Measurements from ENCODE around the gene KCNMA1.
A peak's percentile ranks its signal among the peaks of the same experiment; 100 is the strongest.

Gene KCNMA1

DNA sequence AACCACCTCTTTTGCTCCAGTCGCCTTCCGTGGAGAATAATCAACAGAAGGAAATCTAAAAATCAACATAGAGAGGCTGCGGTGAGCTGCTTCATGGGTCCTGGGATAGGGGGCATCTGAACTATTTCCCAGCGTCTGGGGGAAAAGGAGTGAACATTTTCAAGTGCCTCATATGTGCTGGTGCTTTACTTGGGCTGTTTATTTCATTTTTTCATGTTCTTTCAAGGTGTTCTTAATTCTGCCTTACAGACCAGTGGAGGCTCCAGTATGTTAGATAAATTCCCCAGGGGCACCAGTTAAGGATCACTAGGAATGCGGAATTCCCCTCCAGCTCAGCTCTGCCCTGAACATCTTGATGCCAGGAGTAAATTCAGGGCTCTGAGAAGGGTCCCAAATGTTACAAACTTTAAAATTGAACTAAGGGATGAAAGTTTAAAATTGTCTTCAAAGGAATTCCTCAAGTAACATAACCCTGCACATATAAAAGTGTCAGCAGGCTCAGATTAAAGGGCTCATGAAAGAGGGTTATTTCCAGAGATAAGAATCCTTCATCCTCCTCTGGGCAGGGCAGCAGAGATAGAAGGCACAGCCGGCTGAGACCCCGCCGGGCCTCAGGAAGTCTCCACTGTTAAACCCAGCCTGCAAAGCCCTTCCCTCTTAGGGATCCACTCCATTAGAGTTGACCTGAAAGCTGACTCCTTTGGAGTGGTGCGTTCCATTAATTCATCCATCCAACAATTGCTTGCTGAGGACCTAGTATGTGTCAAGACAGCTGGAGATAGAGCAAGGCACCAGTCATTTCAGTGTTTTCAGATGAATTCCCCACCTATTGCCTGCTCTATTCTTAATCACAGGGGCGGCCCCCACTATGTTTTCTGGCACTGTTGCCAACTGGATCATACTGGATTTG is 345.8 kb downstream of the KCNMA1 start:
- H3K27ac Mint-ChIP-seq, result no peak overlapping the region
- H3K4me3 Mint-ChIP-seq, result no peak overlapping the region
- no peaks in the 10 kb centered on the region for H3K36me3 Mint-ChIP-seq (ENCODE audit: low read depth)
- H3K27me3 Mint-ChIP-seq, result peaks cover 3% of the 10 kb centered on the region
- H3K4me1 Mint-ChIP-seq, result peaks cover 11% of the 10 kb centered on the region
- DNase-seq (no peak), ATAC-seq (no peak)
- H3K9me3 Mint-ChIP-seq, result peaks cover 4% of the 10 kb centered on the region

DNA sequence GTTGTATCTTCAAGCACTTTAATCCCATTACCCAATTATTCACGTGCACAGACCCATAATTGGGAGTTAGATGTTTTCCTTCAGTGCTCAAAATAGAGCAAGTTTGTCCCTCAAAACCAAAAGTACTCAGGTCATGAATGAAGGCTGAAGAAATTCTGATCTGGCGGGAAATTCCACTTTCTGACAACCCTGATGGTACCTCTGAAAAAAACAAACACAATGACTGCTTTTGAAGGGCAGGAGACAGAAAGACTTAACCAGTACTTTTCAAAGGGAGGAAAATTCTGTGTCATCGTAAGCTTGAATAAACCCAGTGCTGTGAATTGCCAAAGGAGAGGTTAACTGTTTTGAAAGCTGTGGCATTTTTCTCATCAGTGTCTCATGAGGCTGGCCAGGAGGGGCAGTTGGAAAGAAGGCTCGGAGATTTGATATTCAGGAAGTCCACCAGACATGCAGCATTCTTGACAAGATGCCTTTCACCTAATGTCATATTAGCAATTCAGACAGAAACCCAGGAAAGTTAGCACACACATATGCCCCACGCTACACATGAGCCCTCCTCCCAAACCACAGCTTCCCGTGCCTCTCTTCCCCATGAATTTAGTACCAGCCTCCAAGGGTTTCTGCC is 347.0 kb downstream of the KCNMA1 start:
- no peak overlapping the region for H3K27ac Mint-ChIP-seq
- H3K27me3 Mint-ChIP-seq, result peaks cover 3% of the 10 kb centered on the region
- H3K36me3 Mint-ChIP-seq (ENCODE audit: low read depth), result no peaks in the 10 kb centered on the region
- no peaks in the 10 kb centered on the region for H3K9me3 Mint-ChIP-seq
- no peak for DNase-seq
- peaks cover 11% of the 10 kb centered on the region for H3K4me1 Mint-ChIP-seq
- H3K4me3 Mint-ChIP-seq, result no peak overlapping the region
- ATAC-seq, result peak; percentile 62

DNA sequence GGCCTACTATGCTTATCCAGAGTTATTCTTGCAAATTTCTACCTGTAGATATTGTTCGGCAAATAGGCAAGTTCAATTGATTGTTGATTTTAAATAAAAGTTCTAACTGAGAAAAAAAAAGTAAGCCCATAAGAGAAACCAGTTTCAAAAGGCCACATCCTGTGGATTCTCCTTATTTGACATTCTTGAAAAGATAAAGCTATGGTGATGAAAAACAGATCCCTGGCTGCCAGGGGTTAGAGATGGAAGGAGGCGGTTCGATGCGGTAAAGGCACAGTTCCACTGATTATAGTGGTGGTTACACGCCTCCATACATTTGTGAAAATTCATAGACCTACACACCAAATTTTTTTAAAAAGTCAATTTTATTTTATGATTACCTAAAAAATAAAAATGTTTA is 347.8 kb downstream of the KCNMA1 start:
- H3K4me1 Mint-ChIP-seq, result peaks cover 11% of the 10 kb centered on the region
- no peak overlapping the region for H3K27ac Mint-ChIP-seq
- no peak for DNase-seq
- no peaks in the 10 kb centered on the region for H3K9me3 Mint-ChIP-seq
- no peaks in the 10 kb centered on the region for H3K36me3 Mint-ChIP-seq (ENCODE audit: low read depth)
- peaks cover 3% of the 10 kb centered on the region for H3K27me3 Mint-ChIP-seq
- no peak for ATAC-seq
- H3K4me3 Mint-ChIP-seq, result no peak overlapping the region

DNA sequence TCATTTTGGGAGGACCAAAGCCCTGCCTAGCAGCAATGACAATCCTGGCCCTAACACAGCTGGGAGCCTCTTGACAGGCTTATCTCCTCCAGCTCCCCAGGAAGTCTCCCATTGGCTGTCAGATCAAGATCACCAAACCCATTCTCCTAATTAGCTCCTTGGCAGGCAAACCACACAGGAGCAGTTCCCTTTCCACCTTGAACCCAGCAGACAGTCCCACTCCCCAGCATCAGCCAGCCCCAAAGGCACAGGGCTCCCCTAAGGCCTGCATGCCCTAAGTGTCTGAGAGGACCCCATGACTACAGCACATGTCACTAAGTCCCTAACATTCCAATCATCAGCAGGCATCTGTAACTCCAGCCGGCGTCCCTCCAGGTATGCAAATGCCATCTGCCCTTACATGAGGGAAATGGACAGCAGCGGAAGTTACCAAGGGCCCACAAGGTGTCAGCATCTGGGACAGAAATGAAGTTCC is 348.5 kb downstream of the KCNMA1 start:
- Mint-ChIP-seq H3K36me3 (ENCODE audit: low read depth) (no peaks in the 10 kb centered on the region), H3K4me3 (no peak overlapping the region), H3K27me3 (peaks cover 3% of the 10 kb centered on the region), H3K4me1 (peaks cover 11% of the 10 kb centered on the region), H3K27ac (no peak overlapping the region), H3K9me3 (no peaks in the 10 kb centered on the region)
- DNase-seq (no peak), ATAC-seq (no peak)

DNA sequence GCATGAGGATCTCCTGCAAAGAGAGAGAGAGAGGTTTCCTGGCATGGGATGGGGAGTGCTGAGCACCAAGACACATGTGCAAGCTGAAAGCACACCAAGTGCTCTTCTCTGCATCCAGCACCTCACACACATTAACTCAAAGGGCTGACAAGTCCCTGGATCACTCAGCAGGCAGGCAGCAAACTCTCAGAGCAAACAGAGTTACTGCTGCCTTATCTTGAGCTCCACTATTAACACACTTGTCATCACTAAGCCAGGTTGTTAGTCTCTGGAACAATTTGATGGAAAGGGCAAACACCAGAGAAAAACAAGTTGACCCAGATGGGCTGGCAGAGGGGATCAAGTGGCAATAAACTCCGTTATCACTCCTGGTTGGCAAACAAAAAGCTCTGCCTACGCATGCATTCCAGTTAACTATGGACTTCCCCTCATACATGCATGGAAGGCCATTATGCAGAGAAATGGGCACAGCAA is 349.9 kb downstream of the KCNMA1 start:
- H3K27ac Mint-ChIP-seq, result no peak overlapping the region
- peaks cover 11% of the 10 kb centered on the region for H3K4me1 Mint-ChIP-seq
- ATAC-seq (no peak), DNase-seq (no peak)
- H3K27me3 Mint-ChIP-seq, result peaks cover 13% of the 10 kb centered on the region
- H3K4me3 Mint-ChIP-seq, result no peak overlapping the region
- no peaks in the 10 kb centered on the region for H3K36me3 Mint-ChIP-seq (ENCODE audit: low read depth)
- H3K9me3 Mint-ChIP-seq, result no peaks in the 10 kb centered on the region

DNA sequence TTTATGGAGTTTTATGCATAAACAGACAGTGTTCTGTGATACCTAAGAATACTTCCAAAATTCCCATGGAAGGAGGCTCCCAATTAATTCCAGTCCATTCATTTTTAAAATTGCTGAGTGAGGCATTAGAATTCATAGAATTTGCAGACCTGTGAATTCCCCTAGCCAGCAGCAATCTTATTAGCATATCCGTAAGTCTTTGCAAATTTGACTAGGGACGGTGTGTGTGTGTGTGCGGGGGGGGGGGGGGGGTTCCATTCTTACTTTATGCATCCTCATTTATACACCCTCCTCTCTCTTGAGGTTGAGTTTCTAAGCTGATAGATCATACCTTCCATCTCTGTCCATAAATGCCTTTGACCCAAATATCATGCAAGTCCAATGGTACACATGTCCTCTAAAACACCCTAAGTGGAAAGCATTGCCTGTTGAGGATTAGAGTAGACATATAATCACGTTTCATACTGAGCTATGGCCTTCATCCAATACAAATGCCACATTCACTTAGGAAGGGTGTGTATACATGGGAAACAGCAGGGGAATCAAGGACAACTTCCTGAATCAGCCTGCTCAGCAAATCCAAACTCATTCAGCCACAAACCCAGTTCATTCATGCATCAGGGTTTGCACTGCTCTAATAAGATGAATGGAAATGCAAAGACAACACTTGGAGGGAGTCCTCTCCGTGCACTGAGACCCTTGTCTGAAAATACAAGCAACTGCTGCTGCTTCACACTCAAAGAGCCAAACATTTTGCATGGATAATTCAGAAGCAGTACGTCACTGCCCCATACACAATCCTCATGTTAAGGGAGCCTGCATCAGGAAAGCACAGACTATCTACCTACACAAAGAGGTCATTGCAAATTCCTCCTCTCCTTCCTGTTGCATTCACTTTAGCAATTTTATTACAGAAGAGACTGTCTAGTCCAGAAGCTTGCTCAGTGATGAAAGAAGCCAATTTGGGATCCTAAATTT is 350.8 kb downstream of the KCNMA1 start:
- H3K4me1 Mint-ChIP-seq, result peaks cover 18% of the 10 kb centered on the region
- H3K4me3 Mint-ChIP-seq, result no peak overlapping the region
- ATAC-seq (no peak), DNase-seq (no peak)
- H3K9me3 Mint-ChIP-seq, result no peaks in the 10 kb centered on the region
- H3K36me3 Mint-ChIP-seq (ENCODE audit: low read depth), result no peaks in the 10 kb centered on the region
- peaks cover 14% of the 10 kb centered on the region for H3K27me3 Mint-ChIP-seq
- no peak overlapping the region for H3K27ac Mint-ChIP-seq

DNA sequence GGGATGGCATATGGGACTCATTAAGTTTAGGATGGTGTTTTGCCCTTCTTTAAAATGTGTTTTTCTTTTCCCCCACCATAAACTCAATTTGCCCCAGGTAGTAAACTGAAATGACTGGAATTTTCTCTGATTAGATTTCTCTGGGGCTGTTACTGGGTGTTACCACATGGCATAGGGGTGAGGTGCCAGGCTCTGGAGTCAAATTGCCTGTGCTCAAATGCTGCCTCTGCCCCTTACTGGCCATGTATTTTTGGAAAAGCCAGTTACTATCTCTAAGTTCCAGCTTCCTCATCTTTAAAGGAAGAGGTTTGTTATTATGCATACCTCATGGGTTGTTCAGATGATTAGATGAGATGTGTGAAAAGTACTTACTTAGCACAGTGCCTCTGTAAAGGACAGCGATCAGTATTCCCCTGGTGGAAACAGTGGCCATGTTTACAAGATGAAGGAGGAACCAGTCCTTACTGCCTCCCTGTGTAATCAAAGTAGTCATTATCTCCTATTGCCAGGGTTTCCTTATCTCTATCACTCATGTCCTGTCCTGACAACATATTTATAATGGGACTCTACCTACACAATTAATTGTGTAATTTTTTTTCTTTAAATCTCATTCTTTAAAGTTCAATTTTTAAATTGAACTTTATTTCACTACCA is 352.0 kb downstream of the KCNMA1 start:
- Mint-ChIP-seq H3K27me3 (peaks cover 17% of the 10 kb centered on the region), H3K4me1 (peaks cover 28% of the 10 kb centered on the region), H3K4me3 (no peak overlapping the region), H3K9me3 (no peaks in the 10 kb centered on the region), H3K36me3 (ENCODE audit: low read depth) (no peaks in the 10 kb centered on the region), H3K27ac (no peak overlapping the region)
- ATAC-seq, result no peak
- no peak for DNase-seq

DNA sequence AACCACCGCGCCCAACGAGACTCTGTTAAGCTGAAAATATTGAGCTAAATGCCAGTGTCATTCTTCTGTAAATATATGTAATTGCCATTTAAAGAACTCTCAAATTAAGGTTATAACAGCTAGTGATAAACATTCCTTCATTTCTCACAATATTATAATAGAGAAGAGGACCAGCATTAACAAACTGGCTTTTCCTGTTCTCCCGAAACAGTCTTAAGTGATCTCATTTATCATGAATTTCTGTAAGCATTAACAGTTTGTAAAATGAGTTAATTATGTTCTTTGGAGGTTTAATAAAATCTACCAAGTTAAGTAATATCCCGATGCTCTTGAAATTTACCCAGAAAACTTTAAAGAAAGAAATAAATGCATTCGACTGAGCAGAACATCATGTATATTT is 352.8 kb downstream of the KCNMA1 start:
- Mint-ChIP-seq H3K27ac (no peak overlapping the region), H3K27me3 (peaks cover 17% of the 10 kb centered on the region), H3K36me3 (ENCODE audit: low read depth) (no peaks in the 10 kb centered on the region), H3K9me3 (peaks cover 3% of the 10 kb centered on the region), H3K4me1 (peaks cover 27% of the 10 kb centered on the region), H3K4me3 (no peak overlapping the region)
- no peak for ATAC-seq
- DNase-seq, result no peak

DNA sequence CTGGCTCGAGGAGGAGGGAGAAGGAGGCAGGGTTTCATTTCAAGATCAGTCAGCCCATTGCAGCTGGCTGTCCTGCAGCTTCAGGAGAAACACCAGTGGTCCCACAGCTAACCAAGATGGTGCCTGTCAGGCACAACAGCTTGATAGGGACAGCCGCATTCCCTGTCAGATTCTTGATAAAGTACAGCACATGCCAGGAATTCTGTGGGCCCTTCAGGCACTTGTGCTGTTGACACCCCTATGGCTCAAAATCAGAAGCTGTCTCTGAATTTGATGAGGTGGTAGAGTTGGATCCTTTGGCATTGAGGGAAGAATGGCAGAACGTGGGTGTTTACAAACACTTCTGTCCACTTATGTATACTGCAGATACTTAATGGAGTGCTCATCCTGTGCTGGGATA is 354.3 kb downstream of the KCNMA1 start:
- Mint-ChIP-seq H3K36me3 (ENCODE audit: low read depth) (no peaks in the 10 kb centered on the region), H3K9me3 (peaks cover 5% of the 10 kb centered on the region)
- DNase-seq, result no peak

DNA sequence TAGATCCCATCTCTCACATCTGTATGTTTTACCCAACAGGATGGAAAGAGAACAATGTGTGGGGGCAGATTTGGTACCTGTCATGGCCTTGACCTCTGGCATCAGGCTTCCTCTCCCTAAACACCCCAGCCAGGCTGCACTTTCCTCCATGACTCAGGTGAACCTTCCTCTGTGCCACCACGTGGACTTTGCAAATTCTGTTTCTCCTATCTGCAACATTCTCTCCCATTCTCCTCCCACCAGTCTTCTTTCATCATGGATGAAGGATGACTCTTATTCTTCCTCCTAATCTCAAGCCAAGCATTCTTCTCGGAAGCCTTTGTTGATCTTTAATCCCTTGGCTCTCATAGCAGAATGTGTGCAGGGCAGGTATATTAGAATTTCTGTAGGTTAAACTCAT is 355.4 kb downstream of the KCNMA1 start:
- Mint-ChIP-seq H3K4me1 (peaks cover 43% of the 10 kb centered on the region), H3K9me3 (peaks cover 5% of the 10 kb centered on the region), H3K36me3 (ENCODE audit: low read depth) (no peaks in the 10 kb centered on the region), H3K27ac (peak overlapping the region; percentile 61), H3K27me3 (peaks cover 19% of the 10 kb centered on the region), H3K4me3 (peak overlapping the region; percentile 21)
- DNase-seq (peak; percentile 11), ATAC-seq (peak; percentile 65)

More for the DNA sequence above, 354.3 kb downstream of the KCNMA1 start:
- H3K27me3 Mint-ChIP-seq, result peaks cover 17% of the 10 kb centered on the region
- H3K27ac Mint-ChIP-seq, result no peak overlapping the region
- ATAC-seq, result no peak
- no peak overlapping the region for H3K4me3 Mint-ChIP-seq
- peaks cover 36% of the 10 kb centered on the region for H3K4me1 Mint-ChIP-seq

DNA sequence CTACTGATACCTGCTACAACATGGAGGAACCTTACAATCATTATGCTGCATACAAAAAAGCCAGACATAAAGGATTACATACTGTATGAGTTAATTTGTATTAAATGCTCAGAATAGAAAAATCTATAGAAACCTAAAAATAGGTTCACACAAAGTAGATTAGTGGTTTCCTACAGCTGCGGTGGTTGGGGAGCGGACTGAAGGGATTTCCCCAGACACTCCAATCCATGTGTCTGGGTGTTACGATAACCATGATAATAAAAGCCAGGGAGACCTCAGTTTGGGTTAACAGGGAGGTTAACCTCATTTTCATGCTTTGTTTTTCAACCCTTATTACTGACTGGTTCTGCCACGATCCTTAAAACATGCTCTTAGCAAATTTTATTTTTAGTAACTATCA is 355.9 kb downstream of the KCNMA1 start:
- Mint-ChIP-seq H3K4me3 (peak overlapping the region; percentile 21), H3K4me1 (peaks cover 45% of the 10 kb centered on the region), H3K36me3 (ENCODE audit: low read depth) (no peaks in the 10 kb centered on the region), H3K27me3 (peaks cover 19% of the 10 kb centered on the region), H3K27ac (peak overlapping the region; percentile 61), H3K9me3 (peaks cover 5% of the 10 kb centered on the region)
- peak; percentile 66 for ATAC-seq
- peak; percentile 23 for DNase-seq

DNA sequence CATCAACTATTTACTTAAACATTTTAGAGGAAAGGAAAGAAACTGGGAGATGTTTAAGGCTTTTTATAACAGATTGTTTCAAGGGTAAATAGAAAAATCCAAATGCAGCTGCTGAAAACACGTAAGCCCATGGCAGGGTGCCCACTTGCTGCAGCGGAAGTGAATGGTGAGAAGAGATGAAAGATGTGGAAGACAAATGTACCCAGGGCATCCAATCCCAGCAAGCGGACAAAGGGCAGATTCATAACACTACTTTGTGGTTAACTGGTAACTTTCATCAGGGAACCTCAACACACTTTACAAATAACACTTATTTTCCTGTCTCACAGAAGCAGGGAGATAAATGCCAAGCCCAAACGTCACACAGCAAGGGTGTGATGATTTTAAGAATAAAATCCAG is 358.4 kb downstream of the KCNMA1 start:
- H3K27ac Mint-ChIP-seq, result peak overlapping the region; percentile 21
- ATAC-seq, result peak; percentile 64
- no peak overlapping the region for H3K4me3 Mint-ChIP-seq
- peaks cover 45% of the 10 kb centered on the region for H3K4me1 Mint-ChIP-seq
- no peaks in the 10 kb centered on the region for H3K36me3 Mint-ChIP-seq (ENCODE audit: low read depth)
- H3K27me3 Mint-ChIP-seq, result peaks cover 20% of the 10 kb centered on the region
- peaks cover 5% of the 10 kb centered on the region for H3K9me3 Mint-ChIP-seq
- DNase-seq, result peak; percentile 57

DNA sequence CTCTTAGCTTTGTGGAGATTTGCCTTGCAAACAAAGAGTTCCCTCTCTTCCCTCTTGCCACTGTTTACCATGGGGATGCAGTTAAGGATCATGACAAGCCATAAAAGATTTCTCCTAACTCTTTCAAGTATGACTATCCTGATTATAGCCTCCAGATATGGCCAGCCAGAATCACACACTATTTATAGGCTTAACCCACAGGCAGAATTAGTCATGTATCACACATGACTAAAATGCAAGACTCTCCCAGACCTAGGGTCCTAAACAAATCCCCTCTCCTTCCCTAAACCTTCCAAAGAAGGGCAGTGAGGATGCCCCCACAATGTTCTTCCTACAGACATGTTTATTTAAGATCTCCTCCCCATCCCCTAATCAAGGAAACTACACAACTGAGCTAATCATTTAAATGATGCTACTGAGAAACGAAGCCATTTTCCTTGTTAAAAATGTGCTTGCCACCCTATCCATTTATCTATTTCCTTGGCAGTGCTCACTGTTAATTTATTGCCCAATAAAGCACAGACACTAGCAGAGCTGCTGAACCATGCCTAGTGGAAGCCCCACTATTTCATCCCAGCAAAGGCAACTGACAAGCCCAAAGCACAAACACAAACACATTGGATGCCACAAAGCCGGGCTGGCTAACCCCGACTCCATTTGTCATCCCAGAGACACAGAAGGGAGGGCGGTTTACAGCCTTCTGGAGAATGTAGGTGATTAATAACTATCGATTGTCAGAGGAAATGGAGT is 363.4 kb downstream of the KCNMA1 start:
- Mint-ChIP-seq H3K4me1 (peaks cover 15% of the 10 kb centered on the region), H3K27ac (no peak overlapping the region), H3K27me3 (peaks cover 12% of the 10 kb centered on the region), H3K9me3 (no peaks in the 10 kb centered on the region), H3K36me3 (ENCODE audit: low read depth) (no peaks in the 10 kb centered on the region), H3K4me3 (no peak overlapping the region)
- ATAC-seq, result peak; percentile 10
- no peak for DNase-seq
